Measurements from ENCODE around the gene BMERB1.
"Not testable (repeated sequence)": the region's sequence is repeated elsewhere in the genome, so short reads cannot be mapped to it uniquely, and the experiment has no call there.

Gene BMERB1

DNA sequence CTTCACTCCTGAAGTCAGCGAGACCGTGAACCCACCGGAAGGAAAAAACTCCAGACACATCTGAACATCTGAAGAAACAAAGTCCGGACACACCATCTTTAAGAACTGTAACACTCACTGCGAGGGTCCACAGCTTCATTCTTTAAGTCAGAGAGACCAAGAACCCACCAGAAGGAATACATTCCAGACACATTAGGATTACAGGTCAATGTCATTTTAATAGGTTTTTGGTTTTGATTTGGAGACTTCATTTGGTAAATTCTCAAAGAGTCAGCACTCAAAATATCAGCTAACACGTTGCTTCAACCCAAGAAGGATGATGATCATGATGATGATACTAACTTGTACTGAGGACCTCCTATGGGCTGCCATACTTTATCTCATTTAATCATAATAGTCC lies 7.6 kb upstream of the BMERB1 start:
- DNase-seq: no peak

DNA sequence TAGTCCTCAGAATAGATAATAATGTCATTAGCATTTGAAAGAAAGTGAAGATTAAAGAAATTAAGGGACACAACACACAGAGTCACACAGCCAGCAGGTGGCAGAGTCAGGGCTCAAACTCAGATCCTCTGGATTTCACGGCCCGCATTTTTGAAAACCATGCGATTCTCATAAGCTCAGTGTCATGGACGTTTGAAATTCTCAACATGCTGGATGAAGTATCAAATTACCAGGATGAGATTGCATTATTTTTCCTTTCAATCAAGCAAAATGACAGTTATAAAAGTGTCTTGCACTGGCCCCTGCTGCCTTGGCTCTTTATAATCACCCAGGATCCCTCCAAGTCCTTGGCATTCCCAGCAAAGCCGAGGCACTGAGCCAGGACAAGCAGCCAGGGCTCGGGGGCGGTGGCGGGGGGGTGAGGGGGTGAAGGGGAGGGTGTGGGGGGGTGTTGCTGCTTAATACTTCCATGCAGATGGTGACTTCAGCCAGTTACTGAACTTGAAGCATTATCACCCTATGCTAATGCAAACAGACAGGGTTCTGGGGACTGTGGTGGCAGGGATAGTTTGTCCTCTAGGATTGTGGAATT lies 6.6 kb upstream of the BMERB1 start:
- peak; percentile 60 to 62 for DNase-seq

DNA sequence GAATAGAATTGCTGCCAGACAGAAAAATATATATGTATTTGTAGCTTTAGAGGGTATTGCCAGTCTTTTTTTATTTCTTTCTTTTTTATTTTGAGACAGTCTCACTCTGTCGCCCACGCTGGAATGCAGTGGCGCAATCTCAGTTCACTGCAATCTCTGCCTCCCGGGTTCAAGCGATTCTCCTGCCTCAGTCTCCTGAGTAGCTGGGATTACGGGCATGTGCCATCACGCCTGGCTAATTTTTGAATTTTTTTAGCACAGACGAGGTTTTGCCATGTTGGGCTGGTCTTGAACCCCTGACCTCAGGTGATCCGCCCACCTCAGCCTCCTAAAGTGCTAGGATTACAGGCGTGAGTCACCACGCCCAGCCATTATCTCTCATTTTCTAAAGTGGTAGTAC lies 3.5 kb upstream of the BMERB1 start:
- not testable (repeated sequence) for DNase-seq

DNA sequence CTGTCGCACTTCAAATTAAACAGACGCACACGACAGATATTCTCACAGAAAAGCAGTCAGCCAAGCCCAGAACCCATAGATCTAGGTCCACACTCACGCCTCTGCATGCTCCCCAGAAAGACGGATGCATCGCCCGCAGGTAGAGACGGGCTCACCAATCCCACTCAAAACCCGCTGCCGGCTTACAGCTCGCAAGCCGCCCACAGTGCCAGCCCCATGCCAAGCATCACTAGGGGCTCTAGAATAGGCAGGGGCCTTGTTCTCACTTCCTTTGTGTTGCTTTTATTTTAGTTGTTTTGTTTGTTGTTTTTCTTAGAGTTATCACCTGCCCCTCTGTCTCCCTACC lies 336 bp upstream of the BMERB1 start:
- DNase-seq: no peak

DNA sequence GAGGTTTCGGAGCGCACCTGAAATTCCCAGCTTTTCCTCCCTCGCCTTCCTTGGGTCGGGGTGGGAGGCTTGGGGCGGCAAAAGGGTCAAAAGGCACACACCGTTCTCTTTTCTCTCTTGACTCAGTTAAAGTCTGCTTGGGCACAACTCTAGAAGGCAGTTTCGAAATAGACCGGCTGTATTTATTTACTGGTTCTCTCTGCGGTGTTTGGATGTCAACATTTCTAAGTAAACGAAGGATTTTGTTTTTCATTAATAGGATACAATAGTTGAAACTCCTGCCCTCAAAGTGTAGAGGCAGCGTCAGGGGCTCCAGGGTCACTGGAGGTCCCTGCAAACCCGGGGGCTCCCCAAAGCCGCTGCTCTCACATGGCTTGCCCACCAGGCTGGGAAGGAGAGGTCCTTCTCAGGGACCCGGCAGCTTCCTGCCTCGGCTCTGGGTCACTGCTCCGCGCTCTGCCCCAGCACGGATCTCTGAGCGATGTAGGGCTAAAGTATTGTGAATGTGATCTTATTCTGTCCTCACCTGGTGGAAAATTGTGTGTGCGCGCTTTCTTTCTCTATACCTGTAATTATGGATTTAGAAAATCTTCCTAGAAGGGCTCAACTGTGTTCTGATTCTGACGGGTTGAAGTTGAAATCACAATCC lies 952 bp downstream of the BMERB1 start:
- DNase-seq: no peak

DNA sequence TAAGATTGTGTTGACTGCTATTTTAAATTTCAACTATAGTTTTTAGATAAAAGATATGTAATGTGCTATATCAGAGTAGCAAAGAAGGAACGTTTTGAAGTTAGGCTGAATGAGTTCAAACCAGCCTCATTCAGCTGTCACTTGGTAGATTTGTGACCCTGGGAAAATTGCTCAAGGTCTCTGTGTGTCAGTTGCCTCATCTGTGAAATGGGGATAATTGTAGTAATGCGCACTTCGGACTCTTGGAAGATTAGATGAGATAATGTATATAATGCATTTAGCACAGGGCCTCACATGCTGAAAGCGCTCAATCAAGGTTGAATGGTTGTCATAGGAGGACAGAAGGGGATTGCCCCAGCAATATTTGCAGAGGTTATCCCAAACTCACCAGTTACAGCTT lies 4.7 kb downstream of the BMERB1 start:
- DNase-seq: no peak

DNA sequence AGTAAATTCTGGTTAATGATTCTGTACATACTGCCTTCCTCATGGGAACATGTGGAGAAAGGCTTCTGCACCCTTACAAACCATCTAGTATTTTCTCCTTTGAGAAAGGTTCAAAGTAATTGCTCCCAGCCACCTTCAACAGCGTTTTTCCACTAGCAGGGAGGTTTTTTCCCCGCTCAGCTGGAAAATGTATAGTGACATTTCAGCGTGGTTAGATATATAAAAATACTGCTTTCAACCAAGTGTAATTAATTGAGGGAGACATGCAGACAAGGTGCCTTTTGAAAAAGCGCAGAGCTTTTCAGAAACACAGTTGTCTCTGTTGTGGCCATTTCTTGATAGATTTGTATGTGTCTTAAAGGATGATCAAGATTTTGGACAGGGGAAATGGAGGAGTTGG lies 5.1 kb downstream of the BMERB1 start:
- DNase-seq: no peak

DNA sequence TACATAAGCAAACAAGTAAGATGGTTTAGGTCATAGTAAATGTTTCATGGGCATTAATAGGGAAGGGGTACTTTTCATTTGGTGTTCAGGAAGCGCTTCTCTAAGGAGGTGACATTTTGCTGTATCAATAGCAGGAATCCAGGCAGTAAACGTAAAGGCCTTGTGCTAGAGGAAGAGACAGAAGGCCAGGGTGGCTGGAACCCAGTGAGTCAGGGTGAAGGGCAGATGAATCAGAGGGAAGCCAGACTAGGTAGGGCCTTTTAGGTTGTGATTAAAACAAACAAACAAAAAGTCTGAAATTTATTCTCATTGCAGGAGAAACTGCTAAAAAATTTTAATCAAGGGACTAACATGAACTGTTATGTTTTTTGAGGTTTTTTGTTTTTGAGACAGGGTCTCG lies 6.5 kb downstream of the BMERB1 start:
- DNase-seq: no peak

DNA sequence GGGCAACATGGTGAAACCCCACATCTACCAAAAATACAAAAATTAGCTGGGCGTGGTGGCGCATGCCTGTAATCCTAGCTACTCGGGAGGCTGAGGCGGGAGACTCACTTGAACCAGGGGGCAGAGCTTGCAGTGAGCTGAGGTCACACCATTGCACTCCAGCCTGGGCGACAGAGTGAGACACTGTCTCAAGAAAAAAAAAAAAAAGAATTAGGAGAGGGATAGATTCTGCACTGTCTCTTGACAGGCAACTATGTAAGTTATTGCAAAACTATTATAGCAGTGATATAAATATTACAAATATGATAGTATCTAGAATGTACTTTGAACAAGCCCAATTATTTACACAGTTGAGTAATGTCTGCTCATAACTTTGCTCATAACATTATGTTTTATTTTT lies 7.8 kb downstream of the BMERB1 start:
- not testable (repeated sequence) for DNase-seq

DNA sequence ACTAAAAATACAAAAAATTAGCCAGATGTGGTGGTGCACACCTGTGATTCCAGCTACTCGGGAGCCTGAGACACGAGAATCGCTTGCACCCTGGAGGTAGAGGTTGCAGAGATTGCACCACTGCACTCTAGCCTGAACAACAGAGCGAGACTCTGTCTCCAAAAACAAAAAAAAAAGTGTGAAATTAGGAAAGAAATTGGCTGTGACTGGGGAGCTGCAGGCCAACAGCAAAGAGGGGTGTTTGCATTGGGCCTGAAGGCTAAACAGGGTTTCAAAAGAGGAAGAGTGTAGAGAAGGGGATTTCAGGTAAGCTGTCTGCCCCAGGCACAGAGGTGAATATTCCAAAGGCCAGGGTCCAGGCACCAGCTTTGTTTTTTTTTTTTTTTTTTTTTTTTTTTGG lies 9.4 kb downstream of the BMERB1 start:
- DNase-seq: no peak

DNA sequence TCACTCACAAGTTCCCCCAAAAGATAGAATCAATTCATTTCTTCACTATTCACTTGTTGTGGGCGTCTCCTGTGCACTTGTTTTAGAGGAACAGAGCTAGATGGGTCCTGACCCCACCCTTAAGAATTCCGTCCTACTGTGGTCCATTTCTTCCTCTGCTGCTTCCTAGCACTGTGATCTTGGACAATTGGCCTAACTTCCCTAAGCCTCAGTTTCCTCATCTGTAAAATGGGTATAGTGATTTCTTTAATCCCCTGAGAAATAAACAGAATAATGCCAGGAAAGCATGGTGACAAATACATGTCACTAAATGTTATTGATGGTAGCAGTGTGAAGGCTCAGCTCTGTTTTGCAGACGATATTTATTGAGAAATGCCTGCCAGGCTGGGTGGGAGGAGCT lies 9.9 kb downstream of the BMERB1 start:
- no peak for DNase-seq

DNA sequence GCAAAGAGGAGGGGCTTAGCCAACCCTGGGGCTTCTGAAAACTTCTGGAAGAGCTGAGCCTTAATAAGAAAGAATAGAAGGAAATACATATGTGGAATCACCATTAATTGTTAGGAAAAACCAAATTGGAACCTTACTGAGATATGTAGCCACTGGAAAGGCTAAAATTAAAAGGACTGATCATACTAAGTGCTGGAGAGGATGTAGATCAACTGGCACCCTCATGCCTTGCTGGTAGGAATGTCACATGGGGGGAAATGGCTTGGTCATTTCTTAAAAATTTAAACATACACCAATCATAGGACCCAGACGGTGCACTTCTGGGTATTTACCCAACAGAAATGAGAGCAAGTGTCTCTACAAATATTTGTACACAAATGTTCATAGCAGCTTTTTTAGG lies 11.1 kb downstream of the BMERB1 start:
- DNase-seq: no peak

DNA sequence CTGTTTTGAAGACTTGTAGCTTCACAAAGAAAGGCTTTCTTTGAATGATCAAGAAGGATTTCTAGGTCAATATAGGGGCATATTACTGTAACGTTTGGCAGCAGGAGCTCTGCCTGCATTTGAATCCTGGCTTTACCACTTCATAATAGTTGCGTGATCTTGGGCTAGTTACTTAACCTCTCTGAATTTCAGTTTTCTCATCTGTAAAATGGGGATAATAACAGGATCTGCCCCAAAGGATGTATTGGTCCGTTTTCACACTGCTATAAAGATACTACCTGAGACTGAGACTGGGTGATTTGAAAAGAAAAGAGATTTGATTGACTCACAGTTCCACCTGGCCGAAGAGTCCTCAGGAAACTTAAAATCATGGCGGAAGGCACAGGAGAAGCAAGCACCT lies 12.5 kb downstream of the BMERB1 start:
- DNase-seq: no peak

DNA sequence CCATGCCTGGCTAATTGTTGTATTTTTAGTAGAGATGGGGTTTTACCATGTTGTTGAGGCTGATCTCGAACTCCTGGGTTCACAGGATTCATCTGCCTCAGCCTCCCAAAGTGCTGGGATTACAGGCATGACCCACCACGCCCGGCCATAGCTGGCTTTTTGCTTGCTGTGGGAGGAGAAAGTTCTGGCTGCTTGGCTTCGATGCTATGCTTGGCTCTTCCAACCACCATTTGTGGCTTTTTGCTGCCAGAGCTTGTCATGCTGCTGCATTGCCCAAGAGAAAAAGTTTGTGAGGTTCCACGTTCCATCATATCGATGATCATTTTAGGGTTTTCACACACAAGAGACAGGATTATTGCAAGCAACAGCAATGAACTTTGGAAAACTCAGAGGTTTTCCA lies 16.2 kb downstream of the BMERB1 start:
- DNase-seq: no peak

DNA sequence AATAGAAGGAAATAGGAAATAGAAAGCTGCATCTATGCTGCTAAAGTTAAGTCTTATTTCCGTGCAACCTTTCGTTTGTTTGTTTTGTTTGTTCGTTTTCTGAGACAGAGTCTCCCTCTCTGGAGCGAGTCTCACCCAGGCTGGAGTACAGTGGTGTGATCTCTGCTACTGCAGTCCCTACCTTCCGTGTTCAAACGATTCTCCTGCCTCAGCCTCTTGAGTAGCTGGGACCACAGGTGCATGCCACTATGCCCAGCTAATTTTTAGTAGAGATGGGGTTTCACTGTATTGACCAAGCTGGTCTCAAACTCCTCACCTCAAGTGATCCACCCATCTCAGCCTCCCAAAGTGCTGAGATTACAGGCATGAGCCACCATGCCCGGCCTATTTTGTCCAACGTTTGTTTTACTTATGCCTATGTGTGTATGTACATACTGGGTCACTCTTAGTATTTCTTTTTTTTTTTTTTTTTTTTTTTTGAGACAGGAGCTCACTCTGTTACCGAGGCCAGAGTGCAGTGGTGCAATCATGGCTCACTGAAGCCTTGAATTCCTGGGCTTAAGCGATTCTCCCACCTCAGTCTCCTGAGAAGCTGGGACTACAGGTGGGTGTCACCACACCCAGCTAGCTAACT lies 16.8 kb downstream of the BMERB1 start:
- DNase-seq: no peak

DNA sequence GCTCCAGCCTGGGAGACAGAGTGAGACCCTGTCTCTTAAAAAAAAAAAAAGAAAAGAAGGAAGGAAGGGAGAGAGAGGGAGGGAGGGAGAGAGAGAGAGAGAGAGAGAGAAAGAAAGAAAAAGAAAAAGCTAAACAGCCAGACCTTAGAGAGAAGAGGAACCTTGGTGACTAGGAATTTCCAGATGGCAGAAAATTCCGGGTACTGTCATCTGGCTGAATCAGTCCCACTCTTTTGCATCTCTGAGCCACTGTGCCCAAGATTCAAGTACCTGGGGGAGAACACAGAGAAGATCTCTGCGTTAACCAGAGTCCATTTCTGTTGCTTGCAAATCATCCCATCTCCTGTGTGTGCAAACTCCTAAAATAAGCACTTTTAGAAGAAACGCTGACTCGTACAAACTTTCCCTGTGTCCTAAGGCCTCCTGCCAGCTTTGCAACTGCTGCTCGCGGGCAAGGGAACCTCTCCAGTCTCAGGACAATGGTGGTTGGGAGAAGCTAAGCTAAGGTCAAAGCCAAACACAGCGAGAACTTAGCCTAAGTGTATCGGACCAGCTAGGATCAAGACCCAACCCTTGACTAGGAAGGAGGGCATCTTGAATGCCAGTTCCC lies 18.0 kb downstream of the BMERB1 start:
- DNase-seq: no peak

DNA sequence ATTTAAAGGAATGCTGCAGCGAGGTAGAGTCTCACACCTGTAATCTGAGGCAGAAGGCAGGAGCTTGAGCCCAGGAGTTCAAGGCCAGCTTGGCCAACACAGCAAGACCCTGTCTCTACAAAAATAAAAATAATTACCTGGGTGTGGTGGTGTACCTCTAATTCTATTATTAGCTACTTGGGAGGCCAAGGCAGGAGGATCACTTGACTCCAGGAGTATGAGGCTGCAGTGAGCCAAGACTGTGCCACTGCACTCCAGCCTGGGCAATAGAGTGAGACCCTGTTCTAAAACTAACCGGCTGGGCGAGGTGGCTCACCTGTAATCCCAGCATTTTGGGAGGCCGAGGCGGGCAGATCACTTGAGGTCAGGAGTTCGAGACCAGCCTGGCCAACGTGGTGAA lies 18.9 kb downstream of the BMERB1 start:
- not testable (repeated sequence) for DNase-seq

DNA sequence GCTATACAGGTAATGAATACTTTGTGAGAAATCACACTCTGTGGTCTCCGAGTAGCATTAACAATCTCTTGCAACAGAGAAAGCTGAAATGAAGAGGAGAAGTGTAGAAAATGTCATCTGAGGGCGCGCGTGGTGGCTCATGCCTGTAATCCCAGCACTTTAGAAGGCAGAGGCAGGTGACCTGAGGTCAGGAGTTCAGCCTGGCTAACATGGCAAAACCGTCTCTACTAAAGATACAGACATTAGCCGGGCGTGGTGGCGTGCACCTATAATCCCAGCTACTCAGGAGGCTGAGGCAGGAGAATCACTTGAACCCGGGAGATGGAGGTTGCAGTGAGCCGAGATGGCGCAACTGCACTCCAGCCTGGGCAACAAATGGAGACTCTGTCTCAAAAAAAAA lies 20.5 kb downstream of the BMERB1 start:
- not testable (repeated sequence) for DNase-seq

DNA sequence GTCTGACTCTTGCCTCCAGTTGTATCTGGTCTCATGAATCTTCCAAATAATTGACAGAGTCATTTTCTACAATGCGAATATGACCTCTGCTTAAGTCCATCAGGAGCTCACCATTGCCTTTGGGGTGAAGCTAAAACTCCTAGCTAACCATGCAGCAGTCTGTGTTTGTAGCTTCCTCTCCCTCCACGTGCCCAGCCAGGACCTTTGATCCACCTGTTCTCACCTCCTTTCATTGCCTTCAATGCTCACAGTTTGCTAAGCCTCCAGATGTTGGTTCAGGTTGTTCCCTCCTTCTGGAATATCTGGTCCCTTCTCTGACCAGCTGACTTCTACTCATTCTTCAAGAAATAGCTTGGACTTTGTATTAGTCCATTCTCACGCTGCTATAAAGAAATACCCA lies 23.0 kb downstream of the BMERB1 start:
- DNase-seq: no peak

DNA sequence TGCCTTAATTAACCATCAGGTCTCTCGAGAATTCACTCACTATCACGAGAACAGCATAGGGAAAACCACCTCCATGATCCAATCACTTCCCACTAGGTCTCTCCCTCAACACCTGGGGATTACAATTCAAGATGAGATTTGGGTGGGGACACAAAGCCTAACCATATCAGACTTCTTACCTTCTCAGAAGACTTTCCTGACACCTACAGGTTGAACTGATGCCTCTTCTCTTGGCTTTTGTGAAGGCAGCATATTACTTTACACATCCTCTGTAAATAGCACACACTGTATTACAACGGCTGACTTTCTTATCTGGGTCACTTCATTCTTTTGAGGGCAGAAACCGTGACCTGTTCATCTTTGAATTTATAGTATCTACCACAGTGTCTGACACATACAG lies 23.6 kb downstream of the BMERB1 start:
- DNase-seq: no peak

DNA sequence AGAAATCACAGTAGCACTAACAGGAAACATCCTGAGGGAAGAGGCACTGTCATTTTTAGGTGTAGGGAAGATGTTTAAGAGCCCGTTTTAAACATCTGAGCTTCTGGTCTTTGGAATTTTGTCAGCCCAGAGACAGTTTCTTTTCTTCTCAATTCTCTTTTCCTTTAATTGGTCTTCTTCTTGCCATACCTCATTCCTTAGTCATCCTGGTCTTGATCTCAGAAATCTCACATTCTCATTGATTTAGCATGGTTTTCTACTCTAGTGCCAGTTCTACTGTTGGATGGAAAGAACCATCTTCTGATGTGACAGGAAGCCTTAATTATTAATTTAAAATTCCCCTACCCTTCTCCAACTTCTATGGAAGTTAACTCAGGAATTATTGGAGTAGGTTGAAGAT lies 25.4 kb downstream of the BMERB1 start:
- no peak for DNase-seq

DNA sequence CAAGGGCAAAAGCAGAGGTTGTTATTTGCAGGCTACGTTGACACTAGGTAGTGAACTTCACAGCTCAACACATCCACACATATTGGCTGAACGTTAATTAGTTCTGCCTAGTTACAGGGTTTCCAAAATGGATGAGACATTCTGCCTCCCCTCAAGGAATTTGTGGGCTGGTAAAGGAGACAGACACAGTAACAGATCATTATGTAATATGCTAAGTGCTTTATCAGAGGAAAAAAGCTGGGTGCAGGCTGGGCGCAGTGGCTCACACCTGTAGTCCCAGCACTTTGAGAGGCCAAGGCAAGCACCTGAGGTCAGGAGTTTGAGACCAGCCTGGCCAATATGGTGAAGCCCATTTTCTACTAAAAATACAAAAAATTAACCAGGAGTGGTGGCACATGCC lies 26.2 kb downstream of the BMERB1 start:
- no peak for DNase-seq

DNA sequence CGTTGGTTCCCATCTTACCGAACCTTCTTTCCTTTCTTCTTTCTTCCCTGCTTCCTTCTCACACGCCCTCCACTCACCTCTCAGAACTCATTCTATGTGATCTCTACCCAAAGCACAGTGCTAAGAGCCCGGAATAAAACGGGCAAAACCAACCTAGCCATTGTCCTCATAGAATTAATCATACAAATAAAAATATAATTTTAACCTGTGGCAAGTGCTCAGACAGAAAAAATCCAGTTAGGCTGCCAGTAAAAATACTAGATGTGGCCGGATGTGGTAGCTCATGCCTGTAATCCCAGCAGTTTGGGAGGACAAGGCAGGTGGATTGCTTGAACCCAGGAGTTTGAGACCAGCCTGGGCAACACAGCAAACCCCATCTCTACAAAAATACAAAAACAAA lies 27.0 kb downstream of the BMERB1 start:
- DNase-seq: no peak

DNA sequence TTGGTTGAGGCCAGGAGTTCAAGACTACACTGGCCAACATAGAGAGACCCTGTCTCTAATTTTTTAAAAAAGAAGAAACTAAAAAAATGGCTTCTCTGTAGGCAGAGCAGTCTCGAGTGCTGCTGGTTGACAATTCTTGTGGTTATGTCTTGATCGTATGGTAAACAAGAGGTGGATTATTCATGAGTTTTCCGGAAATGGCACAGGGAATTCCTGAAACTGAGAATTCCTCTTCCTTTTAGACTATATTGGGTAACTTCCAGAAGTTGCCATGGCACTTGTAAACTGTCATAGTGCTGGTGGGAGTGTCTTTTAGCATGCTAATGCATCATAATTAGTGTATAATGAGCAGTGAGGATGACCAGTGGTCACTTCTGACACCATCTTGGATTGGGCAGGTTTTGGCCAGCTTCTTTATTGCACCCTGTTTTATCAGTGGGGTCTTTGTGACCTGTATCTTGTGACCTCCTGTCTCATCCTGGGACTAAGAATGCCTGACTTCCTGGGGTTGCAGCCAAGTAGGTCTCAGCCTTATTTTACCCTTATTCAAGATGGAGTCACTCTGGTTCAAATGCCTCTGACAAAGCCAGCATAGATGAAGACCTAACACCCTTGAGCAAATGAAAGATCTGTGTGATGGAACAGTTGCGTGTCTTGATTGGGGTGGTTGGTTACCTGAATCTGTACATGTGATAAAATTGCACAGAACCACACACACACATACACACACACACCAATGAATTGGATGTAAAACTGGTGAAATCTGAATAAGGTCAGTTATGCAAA lies 30.2 kb downstream of the BMERB1 start:
- no peak for DNase-seq

Data from activated CD4-positive, alpha-beta T cell treated with anti-CD3 and anti-CD28 coated beads for 4 hours (primary cell).